GM18868 (cell line): ENCODE data around the gene NEK11.
A peak's percentile ranks its signal among the peaks of the same experiment; 100 is the strongest.

Experiments used
- ATAC-seq: cut with Tn5 transposase; IDR thresholded peaks from one replicate; pipeline ENCODE4 v1.9.1; 2021; ENCODE audit warnings: mild to moderate bottlenecking, moderate library complexity; ENCODE audit not compliant: unreplicated experiment

The NEK11 gene, protein sequence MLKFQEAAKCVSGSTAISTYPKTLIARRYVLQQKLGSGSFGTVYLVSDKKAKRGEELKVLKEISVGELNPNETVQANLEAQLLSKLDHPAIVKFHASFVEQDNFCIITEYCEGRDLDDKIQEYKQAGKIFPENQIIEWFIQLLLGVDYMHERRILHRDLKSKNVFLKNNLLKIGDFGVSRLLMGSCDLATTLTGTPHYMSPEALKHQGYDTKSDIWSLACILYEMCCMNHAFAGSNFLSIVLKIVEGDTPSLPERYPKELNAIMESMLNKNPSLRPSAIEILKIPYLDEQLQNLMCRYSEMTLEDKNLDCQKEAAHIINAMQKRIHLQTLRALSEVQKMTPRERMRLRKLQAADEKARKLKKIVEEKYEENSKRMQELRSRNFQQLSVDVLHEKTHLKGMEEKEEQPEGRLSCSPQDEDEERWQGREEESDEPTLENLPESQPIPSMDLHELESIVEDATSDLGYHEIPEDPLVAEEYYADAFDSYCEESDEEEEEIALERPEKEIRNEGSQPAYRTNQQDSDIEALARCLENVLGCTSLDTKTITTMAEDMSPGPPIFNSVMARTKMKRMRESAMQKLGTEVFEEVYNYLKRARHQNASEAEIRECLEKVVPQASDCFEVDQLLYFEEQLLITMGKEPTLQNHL

DNA sequence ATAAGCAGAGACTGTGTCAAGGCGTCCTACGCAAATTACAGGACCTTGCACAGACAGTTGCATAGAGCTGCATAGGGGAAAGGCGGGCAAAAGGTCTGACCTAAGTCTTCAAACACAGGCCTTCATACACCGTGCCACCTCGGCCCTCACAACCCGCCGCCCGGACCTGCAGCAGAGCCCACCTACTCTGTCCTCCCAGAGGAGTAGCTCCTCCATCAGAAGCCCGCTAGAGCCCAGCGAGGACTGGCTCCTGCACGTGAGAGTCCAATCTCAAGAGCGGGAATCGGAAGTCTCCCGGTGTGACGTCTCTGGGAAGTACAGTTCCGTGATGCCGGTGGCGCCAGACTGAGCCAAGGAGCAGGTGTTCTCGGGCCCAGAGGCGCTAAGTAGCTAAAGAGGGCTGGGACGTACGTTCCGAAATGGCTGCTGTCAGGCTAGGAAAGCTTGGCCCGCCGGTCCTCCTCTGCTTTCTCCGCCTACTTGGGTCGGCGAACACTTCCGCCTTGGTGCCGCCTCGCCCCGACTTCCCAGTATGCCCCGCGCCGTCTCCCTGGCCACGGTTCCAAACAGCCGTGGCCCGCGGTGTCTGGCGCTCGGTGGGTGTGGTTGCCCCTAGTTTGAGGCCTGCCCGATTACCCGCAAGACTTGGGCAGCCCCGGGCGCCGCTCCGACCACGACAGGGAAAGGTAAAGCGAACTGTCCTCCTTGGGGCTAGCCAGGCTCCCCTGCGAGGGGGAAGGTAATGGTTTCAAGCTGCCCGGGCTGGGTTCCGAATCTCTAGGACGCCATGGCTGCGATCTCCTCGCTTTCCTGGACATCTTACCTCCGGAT is at the start of gene NEK11, which contains the start of gene ASTE1:
NEK11 (plus strand) TSS at position 557 of the 831 bp plus-strand sequence. CDS start 2,832 bp downstream, outside the sequence.
ASTE1 (minus strand) TSS at position 505 of the 831 bp plus-strand sequence. CDS start 1,519 bp downstream, outside the sequence.
- ATAC-seq, result peak; percentile 98

DNA sequence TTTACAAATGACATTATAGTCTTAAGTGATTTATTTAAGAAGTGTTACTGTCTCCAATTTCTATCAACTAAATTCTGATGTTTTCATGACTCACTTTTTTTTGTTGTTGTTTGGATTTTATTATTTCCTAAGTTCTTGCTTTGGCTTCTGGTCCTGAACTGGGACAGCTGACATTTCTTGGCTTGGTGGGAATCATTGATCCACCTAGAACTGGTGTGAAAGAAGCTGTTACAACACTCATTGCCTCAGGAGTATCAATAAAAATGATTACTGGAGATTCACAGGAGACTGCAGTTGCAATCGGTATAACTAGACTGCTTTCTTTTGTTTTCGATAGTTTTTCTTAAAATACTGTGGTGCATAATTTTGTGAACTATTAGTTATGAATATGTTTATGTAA is 47.6 kb upstream of the NEK11 start:
- no peak for ATAC-seq

DNA sequence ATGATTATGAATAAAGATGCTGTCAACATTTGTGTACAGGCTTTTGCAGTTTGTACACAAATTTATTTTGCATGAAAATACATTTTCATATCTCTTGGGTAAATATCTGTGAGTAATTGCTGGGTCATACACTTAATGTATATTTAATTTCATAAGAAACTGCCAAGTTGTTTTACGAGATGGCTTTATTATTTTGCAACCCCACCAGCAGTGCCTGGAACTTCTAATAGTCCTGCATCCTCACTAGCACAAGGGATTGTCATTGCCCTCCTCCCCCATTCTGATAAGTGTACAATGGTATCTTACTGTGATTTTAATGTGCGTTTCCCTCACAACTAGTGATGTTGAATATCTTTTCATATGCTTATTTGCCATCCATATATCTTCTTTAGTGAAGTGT is 45.2 kb upstream of the NEK11 start:
- ATAC-seq, result no peak

DNA sequence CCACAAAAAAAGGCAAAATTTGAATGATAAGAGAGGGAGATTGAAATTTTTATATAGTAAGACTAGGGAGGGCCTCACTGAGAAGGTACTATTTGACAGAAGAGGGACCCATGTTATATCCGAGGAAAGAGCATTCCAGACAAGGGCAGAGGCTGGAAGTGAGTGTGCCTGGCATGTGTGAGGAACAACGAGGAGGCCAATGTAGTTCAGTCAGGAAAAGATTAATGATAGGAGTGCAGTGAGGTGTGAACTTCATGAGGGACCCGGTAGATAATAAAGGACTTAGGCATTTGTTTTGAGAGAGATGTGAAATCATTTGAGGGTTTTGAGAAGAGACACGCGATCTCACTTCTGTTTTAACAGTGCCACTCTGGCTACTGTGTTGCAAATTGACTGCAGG is 36.4 kb upstream of the NEK11 start:
- ATAC-seq, result no peak

DNA sequence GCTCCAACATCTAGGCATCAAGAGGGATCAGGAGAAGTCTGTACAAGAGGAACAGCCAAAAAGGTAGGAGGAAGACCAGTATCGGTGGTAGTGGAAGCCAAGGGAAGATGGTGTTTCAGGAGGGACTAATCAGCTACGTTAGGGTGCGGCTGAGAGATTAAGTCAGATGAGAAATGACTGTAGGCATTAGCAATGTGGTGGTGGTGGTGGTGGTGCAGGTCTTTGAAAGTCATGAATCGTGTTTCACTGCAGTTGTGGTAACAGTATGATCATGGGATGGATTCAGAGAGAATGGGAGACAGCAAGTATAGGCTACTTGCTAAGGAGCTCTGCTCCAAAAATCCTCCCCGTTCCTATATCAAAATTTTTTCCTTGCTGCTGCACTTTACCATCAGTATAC is 35.6 kb upstream of the NEK11 start:
- no peak for ATAC-seq

DNA sequence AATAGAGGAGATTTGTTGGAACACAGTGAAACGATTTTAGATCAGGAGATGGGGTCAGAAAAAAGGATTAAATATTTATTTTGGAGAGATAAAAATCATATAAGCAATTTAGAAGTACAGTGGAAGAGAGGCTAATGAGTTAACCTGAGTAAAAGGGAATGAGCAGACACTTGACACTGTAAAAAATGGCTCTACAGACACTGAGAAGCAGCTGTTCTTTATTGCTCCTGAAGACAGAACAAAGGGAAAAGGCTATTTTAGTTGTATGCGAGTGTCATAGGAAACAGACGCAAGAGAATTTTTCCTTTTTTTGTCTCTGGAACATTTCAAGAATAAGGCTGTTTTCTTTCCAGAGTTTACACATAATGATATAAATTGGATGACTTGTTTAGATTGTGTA is 34.3 kb upstream of the NEK11 start:
- no peak for ATAC-seq

DNA sequence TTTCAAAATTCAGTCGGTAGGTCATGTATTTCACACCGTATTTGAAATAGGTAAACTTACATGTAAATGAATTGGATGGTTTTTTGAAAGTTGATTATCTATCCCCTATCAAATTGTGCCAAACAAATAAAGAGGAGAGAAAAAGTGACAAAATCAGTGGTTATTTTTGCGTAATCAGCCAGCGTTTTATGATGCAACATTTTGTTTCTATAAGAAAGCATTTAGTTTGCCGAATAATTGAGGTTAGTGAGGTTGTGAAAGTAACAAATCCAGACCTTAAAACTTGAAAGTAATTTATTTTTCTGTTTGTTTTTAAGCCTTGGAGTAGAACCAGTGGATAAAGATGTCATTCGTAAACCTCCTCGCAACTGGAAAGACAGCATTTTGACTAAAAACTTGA is 29.4 kb upstream of the NEK11 start:
- ATAC-seq, result no peak

DNA sequence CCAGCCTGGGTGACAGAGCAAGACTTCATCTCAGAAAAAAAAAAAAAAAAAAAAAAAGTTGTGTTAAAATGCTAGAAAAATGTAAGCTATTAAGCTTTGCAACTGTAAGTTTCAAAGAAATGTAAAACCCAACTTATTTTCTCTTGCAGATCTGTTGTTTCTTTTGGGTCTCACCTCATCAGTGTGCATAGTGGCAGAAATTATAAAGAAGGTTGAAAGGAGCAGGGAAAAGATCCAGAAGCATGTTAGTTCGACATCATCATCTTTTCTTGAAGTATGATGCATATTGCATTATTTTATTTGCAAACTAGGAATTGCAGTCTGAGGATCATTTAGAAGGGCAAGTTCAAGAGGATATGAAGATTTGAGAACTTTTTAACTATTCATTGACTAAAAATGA is 25.6 kb upstream of the NEK11 start:
- no peak for ATAC-seq

DNA sequence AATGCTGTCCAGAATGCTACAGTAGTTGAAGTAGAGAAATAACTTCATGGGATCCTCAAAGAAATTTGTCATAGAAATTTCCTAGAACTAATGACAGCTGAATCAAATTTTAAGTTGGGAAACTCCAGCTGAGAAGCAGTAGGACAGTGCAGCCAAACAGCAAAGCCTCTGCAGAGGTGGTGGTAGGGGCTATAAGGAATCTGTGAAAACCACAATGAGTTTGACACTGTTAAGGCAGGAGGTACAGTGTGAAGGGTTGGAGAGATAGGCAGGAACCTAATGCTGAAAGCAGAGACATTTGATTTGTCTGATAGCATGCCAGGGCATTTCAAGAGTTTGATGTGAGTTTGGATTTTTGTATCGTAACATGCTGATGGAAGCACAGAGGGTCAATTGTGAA is 22.1 kb upstream of the NEK11 start:
- no peak for ATAC-seq

DNA sequence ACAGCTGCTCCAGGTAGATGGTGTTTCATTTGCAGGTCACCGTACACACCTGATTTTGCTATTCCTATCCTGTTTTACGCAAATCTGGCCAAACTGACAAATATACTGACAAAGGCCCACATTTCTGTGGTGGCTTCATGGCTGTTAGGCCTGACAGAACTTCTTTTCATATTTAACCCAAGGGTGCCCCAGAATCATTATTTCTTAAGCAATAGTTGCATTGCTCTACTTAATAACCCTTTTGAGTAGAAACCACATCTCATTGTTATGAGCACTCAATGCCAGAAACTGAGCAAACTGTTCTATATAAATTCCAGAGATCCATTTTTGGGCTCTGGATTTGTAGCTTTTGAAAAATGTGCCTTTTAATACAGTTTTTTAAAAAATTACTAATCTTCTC is 19.4 kb upstream of the NEK11 start:
- ATAC-seq, result no peak

DNA sequence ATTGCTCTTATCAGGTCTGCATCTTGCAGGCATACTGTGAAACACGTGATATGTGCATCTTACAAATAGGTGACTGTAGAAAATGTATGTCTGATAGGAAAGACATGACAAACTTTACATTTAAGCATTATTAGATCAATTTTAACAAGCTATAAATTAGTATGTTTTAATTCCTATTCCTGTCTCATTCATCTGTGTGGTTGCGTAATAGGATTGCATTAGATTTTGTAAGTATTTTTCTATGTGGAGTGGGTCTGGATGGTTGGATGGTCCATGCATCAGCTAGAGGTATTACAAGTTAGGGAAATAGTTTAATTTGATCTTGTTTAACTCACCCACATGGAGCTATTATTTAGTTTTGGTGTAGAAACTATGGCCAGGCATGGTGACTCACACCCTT is 18.9 kb upstream of the NEK11 start:
- ATAC-seq, result no peak

DNA sequence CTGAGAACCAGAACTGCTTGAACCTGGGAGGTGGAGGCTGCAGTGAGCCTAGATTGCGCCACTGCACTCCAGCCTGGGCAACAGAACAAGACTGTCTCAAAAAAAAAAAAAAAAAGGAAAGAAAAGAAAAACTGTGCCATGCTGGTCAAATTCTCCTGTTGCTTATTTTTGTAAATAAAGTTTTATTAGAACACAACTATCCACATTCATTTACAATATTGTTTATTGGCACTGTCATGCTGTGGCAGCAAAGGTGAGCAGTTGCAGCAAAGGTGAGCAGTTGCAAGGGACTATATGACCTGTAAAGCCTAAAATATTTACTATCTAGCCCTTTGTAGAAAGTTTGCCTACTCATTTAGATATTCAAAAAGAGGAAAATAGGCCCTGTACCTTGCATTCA is 18.4 kb upstream of the NEK11 start:
- no peak for ATAC-seq

DNA sequence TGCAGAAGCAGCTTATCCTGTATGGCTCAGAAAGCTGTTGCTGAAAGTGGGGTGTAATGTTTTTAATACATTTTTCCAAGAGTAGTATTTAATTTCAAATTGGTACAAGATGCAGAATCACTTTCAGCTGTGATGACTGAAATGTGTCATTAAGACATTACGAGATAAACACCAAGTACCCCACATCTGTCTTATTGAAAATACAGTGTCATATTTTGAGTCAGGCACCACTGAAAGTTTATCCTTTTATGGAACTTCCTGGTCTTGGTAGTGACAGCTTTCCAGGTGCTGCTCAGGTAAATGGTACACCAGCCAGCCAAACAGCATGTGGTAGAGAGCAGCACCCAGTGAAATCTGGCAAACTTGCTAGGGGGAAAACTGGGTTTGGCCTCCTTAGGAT is 17.0 kb upstream of the NEK11 start:
- ATAC-seq, result no peak

DNA sequence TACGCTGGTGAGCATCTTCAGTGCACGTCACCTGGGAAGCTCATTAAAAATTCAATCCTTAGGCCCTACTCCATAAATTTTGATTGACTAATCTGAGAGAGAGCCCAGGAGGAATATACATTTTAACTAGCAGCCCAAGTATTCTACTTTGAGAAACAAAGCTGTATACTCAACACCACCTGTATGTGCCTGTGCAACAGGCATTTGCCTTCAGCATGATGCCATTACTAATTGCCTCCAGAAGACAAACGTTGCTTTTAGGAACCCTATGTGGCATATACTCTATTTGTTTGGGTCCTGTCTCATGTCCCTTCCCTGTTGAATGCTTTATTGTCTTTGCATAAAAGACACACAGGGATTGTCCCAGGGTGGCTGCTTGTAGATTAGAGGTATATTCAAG is 7.7 kb upstream of the NEK11 start:
- no peak for ATAC-seq

DNA sequence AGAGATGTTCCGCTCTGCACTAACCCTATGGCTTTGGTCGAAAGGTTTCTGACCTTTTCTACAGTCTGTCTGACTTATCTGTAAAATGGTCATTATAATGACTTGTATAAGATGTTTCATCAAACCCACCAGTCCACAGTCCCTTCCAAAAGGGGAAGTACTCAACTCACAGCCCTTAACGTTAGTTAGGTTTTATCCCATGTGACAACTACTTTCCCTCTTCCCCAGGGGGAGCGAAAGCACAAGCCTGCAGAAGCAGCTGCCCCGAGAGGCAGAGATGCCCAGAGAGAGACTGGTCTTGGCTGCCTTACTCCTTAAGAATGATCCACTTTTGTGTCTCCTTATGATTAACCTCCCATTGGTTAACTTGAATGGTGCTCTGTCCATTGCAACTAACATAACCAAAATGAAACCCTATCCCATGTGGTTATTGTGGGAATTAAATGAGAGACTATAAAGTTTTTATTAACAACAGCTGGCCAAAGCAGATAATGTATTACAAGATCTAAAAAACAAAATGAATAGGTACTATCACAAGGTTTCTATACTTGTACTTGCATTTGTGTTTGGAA is 6.5 kb upstream of the NEK11 start:
- ATAC-seq, result peak; percentile 52

DNA sequence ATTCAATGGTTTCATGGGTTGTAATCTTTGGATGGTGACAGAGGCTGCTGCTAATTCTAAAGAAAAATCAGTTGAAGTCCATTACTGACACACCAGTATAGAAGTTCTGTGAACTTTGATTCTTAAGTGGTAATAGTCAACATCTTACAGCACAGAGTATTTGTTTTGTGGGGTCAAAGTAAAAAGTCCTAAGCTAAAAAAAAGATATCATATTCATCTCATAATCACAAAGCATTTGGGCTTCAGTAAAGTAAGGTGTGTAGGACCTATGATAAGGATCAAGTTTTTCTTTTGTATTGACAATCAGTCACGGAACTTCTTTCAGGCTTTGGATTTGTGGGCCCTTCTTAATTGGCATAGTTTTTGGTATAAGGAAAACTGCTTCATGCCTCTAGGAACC is 1.1 kb upstream of the NEK11 start:
- no peak for ATAC-seq

DNA sequence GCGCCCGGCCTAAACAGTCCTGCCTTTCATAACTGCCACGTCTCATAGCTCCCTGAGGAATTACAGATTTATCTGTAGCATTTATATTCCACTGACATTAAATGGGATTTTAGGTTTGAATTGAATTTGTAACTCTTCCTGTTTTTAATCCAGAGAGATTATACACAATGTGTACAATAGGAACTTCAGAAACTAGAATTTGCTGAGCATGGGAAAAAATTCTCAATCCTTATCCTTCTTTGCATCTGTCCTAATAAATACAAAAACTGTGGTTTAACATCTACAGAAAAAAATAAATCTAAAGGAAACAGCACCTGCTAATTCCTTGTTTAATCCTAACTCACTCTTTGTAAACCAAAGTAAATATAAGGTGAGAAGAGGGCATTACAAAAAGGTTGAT is 2.2 kb downstream of the NEK11 start:
- ATAC-seq, result no peak

DNA sequence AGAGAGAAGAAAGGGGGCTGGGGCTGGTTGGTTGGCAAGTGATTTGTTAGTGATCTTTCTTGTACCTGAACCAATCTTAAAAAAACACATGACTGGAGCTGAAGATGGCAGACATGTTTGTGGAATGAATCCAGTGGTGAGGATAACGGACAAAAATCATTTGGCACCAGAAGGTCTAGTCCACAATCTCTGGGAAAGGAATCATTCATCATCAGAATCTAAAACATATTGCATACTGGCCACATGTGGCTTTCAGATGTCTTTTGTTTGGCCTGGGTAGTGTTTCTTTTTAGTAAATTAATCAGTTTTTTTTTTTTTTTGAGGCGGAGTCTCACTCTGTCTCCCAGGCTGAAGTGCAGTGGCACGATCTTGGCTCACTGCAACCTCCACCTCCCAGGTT is 5.0 kb downstream of the NEK11 start:
- ATAC-seq, result no peak

DNA sequence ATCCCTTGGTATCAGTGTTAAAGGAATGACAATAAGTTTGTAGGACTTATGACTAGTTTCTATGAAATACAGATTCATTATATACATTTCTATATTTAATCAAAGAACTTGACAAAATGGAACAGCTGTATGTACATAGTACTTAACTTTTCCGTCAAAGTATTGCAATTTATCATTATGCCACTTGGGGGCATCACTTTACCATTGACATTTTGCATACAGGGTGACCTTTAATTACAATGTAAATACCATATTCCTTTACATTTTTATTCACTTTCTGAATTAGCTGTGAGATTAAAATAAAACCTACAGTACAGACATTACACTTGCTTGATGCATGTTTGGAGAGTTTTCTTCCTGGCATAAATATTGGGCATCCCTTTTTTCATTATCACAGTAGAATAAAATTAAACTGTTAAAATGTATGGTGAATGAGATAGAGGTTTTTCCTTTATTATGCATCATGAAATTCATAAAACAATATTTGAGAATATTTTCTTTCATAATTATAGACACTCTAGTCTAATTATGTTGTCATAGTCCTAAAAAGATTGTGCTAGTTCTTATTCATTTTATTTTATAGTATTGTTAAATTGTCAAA is 6.9 kb downstream of the NEK11 start:
- ATAC-seq, result peak; percentile 67

DNA sequence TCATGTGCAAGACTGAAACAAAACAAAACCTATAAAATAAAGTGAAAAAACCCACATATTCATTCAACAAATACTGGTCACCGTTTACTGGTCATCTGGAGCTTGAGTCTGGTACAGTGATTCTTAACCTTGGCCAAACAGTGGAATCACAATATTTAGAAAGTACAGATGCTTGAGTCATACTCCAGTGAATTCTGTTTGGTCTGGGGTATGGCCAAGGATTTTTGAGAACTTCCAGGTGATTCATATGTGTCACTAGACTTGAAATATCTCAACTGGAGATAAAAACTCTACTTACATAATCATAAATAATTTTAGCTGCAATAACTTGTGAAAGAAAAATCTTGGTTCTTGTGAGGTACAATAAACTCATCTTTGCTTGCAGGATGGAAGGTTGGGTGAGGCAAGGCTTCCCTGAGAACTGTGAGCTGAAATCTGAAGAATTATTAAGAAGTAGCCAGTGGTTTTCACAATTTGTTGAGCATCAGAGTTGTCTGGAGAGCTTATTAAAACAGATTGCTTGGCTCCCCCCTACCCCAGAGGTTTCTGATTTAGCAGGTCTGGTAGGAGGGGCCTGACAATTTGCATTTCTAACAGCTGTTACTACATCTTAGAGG is 9.6 kb downstream of the NEK11 start:
- no peak for ATAC-seq
